HG02623 (cell line): ENCODE results near the gene KRT1.
"Not testable (repeated sequence)": the region's sequence is repeated elsewhere in the genome, so short reads cannot be mapped to it uniquely, and the experiment has no call there.

Experiments
- ATAC-seq: cut with Tn5 transposase; IDR thresholded peaks from one replicate; pipeline ENCODE4 v1.9.1; 2021; ENCODE audit warnings: moderate library complexity; ENCODE audit not compliant: unreplicated experiment

KRT1 gene

DNA sequence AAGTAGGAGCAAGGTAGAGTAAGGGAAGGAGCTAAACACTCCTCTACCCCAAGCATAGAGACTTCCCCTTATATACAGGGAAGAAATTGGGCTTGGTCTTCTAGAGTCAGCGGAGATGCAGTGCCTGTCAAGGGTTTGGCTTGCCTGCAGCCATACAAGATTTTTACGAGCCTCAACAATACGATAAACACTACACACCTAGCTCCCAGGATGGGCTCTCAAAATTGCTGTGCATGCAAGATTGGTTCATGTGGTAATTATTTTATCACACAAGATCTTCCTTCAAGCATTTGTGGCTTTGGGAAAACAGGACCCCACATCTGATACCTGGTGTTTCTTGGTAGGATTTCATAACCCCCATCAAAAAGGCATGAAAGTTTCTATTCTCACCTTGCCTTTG lies at the start of gene KRT1:
Gene KRT1 (minus strand): TSS at position 45 of the 400 bp plus-strand sequence. CDS start 59 bp downstream, outside the sequence.
- ATAC-seq = no peak

DNA sequence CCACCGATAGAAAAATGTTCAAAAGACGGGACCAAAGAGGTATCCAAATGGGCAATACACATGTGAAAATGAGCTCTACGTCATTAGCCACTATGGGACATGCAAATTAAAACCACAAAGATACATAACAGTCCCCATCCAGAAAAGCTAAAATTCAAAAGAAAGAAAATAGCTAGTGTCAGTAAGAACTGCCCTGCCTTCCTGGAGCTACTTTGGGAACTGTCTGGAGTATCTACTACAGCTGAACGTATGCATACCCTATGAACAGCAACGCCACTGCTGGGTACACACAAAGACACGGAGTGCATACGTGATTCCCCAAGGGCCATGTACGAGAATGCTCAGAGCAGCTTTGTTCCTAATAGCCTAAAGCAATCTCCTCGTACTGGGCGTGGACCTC lies 48.9 kb upstream of the KRT1 start:
- ATAC-seq = no peak

DNA sequence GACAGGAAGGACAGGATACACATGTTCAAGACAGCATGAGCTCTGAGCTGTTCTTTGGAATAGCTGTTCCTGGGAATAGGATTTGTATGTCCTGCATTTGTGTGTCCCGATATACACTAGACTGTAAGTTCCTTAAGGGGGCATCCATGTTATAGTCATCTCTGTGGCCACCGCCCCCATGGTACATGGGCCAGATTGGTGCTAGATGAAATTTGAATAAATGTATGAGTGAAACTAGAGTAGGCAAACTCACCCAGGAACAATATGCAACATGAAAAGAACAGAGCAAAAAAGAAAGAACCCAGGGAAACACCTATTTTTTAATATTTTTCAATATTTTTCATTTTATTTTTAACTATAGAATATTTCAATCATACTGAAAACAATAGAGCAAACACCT lies 48.2 kb upstream of the KRT1 start:
- ATAC-seq = no peak

DNA sequence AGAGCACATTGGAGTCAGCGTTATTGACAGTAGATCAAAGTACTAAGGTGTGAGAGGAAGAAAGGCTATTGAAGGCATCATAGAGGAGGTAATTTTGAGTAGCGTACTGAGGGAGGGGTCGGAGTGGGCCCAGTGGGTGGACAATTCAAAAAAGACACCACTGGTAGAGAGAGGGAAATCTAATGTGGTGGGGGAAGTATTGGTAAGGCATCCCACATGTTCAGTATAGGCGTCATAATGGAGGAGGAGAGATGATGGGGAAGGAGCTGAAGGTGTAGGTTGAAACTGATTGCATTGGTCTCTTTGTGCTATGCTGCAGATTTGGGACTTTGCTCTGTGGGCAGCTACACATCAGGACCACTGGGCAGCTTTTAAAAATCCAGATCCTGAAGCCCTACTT lies 46.8 kb upstream of the KRT1 start:
- ATAC-seq = no peak

DNA sequence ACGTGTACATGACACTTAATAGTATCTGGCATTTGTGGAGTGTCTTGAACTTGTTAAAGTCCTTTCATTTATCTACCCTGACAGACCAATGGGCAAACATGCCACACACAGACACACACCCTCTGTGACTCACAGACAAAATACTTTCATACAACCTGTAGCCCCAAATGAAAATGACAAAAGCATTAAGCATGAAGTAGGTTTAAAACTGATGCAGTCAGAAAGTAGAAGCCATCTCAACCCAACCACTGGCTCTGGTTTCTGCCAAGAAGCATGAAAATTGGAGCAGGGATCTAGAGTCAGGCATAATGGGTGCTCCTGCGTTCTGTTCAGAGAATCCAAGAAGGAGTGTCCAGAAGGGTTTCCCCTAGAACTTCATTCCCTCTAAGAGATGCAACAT lies 46.2 kb upstream of the KRT1 start:
- no peak for ATAC-seq

DNA sequence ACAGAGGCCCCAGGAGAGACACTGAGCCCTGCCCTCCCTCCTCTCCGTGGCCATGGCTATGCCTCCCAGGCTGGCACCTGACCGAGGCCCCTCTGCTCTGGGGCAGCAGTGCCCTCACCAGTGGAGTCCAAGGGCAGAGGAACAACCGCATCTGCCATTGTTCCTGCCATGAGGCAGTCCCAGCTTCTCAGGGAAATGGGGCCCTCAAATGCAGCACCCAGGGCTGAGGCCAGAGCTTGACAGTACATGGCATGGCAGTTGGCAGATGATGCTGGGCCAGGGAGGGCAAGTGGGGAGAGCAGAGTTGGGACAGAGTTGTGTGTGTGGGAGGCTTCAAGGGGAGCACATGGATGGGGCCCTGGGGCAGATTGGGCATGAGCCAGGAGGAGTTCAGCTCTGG lies 44.2 kb upstream of the KRT1 start:
- ATAC-seq = no peak

DNA sequence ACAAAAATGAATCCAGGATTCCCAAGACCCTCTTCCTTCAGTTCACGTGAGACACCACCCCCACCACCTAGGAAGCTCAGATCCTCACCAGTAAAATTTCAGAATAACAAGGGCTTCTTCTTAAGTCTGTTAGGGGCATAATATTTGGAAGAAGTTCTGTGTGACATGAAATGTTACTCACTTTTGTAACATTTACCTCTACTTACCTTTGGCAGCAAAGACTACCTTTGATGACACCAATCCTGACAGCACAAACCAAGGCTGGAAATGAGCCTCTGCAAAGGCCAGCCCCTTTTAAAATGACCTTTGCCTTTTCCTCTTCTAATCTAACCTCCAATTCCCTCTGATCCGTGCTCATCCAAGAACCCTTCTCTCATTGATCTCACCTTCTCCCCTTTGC lies 42.5 kb upstream of the KRT1 start:
- no peak for ATAC-seq

DNA sequence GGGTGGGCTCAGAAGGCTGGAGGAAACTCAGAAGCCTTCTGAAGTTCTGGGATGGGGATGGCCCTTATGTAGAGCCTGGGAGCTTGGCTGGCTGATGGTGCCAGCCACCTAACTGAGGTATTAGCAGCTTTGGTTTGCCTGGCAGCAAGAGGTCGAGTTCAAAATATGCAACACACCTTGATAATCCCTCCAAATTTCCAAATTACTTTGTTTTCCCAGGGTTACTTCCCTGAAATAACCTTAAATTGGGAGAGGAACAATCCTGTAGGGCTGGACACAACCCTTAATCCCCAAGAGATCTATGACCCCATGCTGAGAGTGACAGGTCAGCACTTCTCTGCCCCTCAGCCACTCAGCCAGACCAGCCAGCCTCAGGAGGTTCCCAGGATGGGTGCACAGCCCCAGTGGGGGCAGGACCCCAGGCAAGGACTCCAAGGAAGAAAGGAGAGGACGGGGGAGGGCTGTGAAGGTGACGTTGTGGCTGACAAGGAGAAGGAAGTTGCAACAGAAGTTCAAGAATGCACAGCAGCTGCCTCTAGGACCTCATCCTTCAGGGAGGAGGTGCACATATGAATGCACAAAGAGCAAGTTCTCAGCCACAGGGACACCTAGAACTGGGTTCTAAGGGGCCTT lies 41.7 kb upstream of the KRT1 start:
- no peak for ATAC-seq

DNA sequence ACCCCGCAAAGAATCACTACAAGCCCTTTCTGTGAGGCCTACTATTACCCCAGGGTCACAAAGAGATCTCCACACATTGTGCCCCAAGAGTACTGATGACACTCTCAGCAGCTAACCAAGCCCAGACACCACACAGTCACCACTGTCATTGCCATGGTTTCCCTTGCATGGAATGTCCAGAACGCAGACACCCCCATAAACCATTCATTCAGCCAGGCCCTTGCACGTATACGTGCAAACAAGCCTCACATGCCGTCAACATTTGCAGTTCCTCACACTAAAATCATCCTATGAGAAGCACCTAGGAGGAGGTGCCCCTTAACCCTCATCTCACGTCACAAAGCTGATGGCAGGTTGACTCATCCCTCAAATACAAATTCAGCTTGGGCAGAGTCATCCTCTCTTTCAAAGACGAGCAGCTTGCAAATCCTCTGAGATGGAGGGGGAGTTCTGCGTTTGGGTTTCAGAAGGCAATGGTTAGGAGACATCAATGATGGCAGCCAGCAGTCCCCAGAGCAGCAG lies 40.2 kb upstream of the KRT1 start:
- no peak for ATAC-seq

DNA sequence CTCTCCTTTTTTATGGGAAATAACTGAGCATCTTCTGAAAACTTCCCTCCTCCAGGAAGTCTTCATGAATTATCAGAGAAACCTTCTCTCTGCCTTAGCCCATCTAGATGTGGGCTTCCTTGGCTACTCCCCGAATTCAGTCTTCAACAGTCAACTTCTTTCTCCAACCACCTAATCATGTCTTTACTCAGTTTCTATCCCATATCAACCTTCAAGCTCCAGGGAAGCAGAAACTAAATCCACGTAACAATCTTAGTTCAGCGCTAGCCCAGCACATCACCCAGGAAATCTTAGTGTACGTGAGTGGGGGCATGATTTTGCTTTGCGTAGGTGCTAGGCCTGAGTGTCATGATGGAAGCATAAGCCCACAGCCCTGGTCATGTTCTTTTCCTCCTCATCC lies 35.9 kb upstream of the KRT1 start:
- no peak for ATAC-seq

DNA sequence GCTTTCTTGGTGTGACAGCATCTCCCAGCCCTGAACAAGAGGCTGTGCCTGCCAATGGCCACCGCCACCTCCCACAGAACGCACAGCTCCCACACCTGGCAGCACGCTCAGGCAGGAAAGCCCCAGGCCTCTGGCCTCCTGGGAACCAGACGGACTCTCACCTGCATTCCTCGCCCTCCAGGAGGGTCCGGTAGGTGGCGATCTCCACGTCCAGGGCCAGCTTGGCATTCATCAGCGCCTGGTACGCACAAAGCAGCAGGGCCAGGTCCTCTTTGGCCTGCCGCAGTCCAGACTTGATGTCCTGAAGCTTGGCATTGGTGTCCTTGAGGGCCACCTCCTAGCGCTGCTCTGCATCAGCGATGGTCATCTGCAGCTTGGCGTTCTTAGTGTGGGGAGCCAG lies 35.2 kb upstream of the KRT1 start:
- no peak for ATAC-seq

DNA sequence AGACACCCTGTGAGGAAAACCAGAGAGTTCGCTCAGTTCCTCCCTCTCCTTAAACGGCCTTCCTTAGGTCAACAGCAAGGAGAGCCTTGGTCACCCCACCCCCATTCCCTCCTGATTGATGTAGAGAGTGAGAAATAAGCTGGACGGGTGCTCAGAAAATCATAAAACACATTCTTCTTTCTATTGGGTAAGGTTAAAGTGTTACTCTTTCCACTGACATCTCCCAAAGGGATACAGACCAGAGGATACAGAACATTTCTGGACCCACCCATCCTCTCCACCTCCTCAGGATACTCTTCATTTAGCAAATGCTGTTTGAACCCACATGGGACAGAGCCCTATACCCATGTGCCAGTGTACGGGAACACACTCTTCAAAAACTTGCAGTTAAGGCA lies 34.7 kb upstream of the KRT1 start:
- ATAC-seq = no peak

DNA sequence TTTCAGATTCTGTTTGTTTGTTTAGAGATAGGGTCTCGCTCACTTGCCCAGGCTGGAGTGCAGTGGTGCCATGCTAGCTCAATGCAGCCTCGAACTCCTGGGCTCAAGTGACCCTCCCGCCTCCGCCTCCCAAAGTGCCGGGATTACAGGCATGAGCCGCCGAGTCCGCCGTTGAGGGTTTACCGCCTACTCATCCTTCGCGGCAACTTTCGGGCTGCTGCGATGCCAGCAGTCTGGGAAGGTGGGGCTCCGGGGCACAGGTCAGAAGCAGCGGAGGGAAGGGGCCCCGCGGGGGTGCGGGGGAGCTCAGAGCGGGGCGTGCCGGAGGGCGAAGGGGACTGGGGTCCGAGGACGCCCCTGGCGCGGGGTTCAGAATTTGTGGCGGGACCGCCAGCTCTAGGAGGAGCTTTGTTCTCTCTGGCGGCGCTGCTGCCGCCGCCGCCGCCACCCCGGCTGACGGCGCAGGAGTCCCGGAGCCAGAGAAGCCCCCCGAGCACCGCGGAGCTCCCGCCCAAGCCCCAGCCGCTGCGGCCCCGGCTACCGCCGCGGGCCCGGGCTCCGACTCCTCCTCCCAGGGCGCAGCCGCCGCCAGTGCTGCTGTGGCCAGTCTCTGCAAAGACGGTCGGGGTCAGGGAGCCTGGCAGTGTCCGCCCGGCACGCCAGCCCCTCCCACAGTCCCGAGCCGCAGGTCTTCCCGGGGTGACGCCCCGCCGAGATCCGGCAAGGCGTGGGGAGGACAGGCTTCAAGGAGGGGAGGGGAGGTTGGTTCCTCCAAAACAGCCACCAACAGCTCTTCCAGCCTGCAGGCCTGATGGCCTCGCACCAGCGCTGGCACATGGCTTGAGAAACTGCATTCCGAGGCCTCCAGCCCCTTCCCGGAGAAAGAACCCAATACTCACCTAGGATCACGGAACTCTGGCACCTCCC lies 34.0 kb upstream of the KRT1 start:
- no peak for ATAC-seq

DNA sequence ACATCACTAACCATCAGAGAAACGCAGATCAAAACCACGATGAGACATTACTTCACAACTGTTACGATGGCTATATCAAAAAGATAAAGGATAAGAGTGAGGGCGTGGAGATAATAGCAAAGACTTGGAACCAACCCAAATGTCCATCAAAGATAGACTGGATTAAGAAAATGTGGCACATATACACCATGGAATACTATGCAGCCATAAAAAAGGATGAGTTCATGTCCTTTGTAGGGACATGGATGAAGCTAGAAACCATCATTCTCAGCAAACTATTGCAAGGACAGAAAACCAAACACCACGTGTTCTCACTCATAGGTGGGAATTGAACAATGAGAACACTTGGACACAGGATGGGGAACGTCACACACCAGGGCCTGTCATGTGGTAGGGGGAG lies 31.9 kb upstream of the KRT1 start:
- not testable (repeated sequence) for ATAC-seq

DNA sequence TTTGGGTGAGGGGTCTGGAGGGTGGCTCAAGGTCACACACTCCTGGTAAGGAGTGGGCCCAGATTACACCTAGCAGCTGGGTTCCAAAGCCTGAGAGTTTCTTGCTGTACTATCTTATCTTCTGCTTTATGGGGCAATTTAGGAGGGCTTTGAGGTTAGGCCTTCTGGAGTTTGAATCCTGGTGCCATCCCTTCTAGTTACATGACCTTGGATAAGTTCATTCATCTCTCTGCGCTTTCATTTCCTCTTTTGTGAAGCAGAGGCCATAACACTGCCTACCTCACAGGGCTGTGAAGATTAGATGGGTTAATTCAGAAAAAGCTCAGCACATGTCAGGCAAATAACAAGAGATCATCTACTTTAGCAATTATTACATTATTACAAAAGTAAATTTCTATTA lies 30.5 kb upstream of the KRT1 start:
- ATAC-seq = no peak

DNA sequence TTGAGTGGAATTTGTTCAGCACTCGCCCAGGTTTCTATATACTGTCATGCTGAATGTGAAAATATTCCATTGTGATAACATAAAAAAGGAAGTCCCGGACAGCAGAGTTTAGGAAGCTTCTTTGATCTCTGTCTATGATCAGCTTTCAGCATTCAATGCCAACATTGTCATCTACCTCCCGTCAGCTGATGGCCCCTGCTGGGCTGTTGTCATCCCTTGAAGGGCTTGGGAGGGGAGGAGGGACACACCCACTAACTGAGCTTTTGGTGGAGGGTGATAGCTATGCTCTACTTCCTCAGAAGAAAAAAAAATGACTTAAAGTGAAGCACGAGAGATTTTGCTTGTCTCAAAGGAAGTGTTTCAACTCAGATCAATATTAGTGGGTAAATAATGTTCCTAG lies 27.8 kb upstream of the KRT1 start:
- no peak for ATAC-seq

DNA sequence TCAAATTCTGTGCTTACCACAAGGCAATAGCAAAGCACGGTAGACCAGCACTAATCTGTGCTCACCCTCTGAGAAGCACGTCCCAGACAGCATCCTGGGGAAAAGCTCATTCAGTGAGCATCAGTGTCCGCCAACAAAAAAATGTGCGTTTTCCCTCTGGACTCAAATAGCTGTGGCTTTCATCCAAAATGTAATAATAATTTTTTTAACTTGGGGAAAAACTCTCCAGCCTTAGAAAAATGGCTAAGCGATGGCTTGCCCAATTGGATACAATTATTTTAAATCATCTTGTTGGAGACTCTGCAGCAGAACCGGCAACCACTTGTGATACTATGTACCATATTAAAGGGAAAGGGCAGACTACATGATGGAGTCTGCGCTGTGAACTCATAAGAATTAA lies 24.3 kb upstream of the KRT1 start:
- ATAC-seq = no peak

DNA sequence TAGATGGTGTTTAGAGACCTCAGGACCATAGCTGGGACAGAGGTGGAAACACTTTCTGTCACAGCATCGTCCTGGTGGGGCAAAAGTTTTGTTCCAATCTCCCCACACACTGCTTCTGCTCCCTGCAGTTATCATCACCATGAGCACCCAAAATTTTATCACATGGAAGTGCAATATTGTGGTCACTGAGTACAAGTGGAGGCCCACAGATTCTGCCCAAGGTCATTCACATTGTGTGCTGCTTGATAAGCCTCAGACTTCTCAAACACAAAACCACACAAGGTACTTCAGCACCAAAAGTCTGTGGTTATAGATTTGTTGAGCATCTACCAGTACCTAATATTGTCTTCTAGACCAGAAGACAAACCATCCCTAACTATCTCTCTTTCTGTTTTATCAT lies 23.7 kb upstream of the KRT1 start:
- ATAC-seq = no peak

DNA sequence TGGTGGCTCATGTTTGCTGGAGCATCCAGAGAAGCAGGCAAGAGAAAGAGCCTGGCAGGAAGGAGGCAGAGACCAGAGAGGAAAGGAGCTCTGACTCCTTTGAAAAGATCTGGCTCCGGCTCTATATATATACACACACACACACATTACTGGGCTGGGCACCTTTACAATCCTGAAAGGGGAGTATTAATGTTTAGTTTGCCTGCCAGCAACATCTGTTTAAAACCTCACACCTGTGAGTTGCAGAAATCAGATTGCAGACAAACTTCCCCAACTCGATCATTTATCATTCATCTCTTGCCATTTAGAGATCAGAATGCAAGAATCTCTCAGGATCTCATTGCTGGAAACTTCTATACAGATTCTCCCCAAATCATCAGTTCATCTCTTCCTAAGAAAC lies 23.2 kb upstream of the KRT1 start, which contains the start of gene KRT77:
Gene KRT77 (minus strand): TSS at position 101 of the 400 bp plus-strand sequence. CDS start 90 bp downstream, at position 11.
- ATAC-seq = no peak

DNA sequence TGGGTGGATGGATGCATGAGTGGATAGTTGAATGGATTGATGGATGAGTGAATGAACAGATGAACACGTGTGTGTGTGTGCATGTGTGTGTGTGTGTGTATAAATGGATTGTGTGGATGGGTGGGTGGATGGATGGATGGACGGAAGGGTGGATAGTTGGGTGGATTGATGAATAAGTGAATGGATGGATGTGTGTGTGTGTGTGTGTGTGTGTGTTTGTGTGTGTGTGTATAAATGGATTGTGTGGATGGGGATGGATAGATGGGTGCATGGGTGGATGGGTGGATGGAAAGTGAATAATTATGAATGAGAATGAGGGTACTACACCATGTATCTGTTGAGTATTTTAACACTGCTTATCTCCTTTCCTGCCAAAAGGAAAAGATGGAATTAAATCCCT lies 22.1 kb upstream of the KRT1 start:
- ATAC-seq = no peak

DNA sequence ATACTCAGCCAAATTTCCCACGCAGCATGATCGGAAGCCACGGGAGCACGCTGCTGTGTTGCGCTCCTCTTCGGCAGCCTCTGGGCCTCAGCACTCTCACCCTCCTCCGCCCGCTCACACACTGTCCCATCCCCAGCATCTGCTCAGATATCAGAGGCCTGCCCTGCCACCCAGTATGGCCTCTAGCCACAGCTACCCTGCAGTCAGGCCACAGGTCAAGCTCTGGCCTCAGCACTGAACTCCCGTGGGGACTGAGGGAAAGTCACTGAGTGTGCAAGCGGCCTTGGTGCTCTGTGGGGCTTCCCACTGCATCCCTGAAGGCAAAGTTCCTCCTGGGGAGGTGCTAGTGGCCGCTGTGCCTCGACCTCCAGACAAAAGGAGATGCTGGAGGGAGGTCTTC lies 21.1 kb upstream of the KRT1 start:
- no peak for ATAC-seq

DNA sequence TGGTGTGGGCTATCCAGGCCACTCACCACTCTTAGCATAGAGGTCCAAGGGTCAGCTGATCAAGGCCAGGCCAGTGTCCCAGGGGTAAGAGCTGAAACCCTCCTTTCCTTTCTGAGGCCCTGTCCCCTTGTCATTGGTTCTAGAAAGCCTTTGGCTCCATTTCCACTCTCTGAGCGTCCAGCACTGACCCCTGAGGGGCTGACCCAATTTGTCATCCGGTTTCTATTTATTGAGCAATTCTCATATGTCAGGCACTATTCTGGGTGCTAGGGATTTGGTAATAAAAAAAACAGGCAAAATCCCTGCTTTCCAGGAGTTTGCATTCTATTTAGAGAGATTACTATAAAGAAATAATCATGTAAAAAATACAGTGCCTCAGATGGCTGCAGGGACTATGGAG lies 19.8 kb upstream of the KRT1 start:
- no peak for ATAC-seq
